HL-60 (cell line): Measurements from ENCODE around the gene RSPH1.

Experiments
- GABPA ChIP-seq: IDR thresholded peaks from 2 replicates; pipeline ENCODE4 v1.6.1; 2012; ENCODE audit warnings: low read depth
- POLR2AphosphoS5 ChIP-seq: IDR thresholded peaks from 2 replicates; pipeline ENCODE4 v1.6.1; 2012; ENCODE audit warnings: low read depth
- TF ChIP-seq, protein P1 (sequence below): IDR thresholded peaks from one replicate; pipeline ENCODE4 v1.5.1; 2011; ENCODE audit warnings: low read length, control low read depth, inconsistent platforms; ENCODE audit not compliant: insufficient read depth

DNA sequence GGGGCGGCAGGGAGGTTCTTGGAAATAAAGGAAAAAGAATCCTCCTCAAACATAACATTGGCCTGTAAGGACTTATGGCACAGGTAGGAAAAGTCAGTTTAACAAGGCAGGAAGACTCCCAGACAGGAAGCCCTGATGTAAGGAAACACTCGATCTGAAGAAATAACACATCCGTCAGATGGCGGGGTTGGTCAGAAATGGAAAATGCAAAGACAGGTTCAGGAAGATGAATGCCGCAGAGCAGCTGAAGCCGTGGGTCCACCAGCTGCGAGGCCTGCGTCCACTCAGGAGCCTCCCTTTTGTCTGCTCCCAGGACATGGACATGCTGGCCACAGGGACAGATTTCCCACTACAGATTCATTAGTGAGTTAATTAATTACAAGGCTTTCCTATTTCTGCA, 3.8 kb downstream of the RSPH1 start:
- TF ChIP-seq, protein P1, sequence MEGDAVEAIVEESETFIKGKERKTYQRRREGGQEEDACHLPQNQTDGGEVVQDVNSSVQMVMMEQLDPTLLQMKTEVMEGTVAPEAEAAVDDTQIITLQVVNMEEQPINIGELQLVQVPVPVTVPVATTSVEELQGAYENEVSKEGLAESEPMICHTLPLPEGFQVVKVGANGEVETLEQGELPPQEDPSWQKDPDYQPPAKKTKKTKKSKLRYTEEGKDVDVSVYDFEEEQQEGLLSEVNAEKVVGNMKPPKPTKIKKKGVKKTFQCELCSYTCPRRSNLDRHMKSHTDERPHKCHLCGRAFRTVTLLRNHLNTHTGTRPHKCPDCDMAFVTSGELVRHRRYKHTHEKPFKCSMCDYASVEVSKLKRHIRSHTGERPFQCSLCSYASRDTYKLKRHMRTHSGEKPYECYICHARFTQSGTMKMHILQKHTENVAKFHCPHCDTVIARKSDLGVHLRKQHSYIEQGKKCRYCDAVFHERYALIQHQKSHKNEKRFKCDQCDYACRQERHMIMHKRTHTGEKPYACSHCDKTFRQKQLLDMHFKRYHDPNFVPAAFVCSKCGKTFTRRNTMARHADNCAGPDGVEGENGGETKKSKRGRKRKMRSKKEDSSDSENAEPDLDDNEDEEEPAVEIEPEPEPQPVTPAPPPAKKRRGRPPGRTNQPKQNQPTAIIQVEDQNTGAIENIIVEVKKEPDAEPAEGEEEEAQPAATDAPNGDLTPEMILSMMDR, result no peak
- TF ChIP-seq POLR2AphosphoS5 (no peak), GABPA (no peak)
